HUDEP-2 (cell line): Measurements from ENCODE around the gene UBN2.

ENCODE experiments used
- DNase-seq, 76 experiments: peaks; one replicate each; lab custom pipeline; 2025; ENCODE audit not compliant: unreplicated experiment in 76 of 76; lab: John Stamatoyannopoulos, UW

UBN2 gene

DNA sequence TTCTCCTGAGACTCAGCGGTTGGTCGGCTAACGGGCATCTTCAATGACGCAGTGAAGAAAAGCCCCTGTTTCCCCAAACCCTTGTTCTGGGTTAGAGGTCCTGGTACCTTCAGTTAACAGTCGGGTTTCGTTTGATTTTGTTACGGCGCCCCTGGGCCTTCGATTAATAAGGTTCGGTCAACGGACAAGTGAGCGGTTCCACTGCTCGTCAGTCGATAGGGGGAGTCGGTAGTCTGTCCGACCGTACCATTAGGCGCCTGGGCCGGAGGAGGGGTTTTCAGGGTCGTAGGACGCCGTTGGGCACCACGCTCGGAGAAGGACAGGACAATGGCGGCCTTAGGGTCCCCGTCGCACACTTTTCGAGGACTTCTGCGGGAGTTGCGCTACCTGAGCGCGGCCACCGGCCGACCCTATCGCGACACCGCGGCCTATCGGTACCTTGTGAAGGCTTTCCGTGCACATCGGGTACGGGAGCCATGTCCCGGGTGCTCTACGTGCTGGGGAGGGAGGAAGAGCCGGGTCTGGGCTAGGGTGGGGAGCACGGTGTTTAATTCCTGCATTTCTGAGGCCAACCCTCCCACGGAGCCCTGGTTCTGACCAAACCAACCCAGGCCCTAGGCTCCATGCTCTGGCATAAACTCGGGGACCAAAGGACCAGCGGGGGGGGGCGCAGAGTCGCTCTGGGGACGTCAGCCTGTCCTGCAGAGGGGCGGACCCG is 110.2 kb downstream of the UBN2 start, which contains the start of gene FMC1:
FMC1 (plus strand) TSS at position 280 of the 718 bp plus-strand sequence; CDS start at position 328, 48 bp downstream.
- peak; percentile 35 to 95 (median 86) for DNase-seq

DNA sequence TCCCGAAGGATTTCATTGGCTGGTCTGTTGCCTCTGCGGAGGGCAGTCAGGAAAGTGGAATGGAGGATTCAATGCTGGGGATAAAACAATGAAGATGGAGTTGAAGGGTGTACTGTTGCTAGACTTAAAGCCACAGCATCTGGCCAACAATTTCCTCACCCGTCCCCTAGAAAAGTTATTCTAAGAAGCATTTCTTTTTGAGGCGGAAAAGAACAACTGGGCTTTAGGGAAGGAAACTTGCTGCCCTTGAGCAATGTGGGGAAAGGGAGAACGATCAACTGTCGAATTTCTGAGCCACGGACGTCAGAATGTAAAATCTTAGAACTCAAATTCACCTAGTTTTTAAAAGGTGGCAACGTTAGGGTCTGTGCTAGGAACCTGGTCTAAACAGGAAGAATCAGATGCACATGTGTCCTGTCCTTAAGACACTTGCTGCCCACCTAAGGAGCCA is 110.8 kb downstream of the UBN2 start:
- peak in 6 of 76 experiments; percentile 54 to 86 (median 75) for DNase-seq

- DNase-seq: no peak
Observed at GRCh38 chr7:139345042-139345441, 114.0 kb downstream of the UBN2 start.

DNA sequence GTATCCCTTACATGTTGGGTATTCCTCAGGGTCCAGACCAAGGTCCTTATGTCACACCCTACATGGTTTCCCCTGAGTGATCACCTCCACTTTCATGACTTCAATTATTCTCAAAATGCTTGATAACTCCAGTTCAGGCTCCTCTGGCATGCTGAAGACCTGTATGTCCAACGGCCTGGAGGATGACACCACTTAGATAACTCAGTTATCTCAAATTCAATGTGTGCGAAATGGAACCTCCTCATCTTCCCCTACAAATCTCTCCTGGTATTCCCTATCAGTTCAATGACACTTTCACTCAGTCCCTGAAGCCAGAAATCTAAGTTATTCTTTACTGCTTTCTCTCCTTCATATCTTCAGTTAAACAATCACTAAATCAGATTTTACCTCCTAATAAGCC is 120.0 kb downstream of the UBN2 start:
- peak in 5 of 76 experiments; percentile 6 to 32 (median 7) for DNase-seq

DNA sequence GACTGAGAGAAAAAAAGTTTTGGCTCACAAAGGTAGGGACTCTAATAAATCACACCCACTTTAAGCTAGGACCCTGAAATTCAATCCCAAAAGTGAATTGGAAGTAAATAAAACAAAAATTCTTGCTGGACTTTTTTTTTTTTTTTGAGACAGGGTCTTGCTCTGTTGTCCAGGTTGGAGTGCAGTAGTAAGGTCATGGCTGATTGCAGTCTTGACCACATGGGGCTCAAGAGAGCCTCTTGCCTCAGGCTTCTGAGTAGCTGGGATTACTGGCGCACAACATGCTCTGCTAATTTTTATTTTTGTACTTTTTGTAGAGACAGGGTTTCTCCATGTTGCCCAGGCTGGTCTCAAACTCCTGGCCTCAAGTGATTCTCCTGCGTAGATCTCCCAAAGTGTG is 123.7 kb downstream of the UBN2 start:
- DNase-seq: no peak

DNA sequence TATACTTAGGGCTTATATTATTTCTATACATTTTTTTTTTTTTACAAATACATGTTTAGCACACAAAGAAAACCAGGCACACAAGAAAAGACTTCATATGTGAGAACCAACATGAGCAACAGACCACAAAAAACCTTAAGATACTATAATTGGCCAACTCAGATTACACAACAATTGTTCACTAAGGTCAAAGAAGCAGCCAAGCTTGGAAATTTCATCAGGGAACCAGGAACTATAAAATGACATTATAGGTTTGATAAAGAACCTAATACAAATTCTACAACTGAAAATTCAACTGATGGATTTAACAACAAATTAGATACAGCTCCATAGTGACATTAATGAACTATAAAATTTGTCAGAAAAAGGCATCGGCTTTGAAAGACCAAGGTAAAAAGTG is 124.3 kb downstream of the UBN2 start:
- no peak for DNase-seq
